ENCODE measurements around the gene OSBPL8.

The OSBPL8 gene

DNA sequence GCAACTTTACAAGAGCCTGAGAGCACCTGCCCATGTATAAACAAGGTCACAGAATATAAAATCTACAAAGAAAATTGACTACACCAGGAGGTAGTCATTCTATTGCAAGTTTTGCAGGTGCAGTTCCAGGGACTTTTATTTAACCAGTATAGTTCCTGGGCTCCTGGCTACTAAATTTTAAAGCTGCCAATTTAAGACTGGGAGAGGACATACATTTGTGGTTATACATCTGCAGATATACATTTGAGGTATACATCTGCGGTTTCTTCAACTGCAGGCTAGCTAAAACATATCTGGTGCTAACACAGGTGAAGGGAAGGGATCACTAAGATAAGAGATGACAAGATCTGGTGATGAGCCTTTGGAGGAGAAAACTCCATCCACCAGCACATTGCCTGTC lies 241.6 kb downstream of the OSBPL8 start:
- no peak for ATAC-seq
- TF ChIP-seq, protein P1, sequence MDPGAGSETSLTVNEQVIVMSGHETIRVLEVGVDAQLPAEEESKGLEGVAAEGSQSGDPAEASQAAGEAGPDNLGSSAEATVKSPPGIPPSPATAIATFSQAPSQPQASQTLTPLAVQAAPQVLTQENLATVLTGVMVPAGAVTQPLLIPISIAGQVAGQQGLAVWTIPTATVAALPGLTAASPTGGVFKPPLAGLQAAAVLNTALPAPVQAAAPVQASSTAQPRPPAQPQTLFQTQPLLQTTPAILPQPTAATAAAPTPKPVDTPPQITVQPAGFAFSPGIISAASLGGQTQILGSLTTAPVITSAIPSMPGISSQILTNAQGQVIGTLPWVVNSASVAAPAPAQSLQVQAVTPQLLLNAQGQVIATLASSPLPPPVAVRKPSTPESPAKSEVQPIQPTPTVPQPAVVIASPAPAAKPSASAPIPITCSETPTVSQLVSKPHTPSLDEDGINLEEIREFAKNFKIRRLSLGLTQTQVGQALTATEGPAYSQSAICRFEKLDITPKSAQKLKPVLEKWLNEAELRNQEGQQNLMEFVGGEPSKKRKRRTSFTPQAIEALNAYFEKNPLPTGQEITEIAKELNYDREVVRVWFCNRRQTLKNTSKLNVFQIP (CRISPR knock-in tag; IDR thresholded peaks at IDR 0.05; ENCODE audit: borderline replicate concordance, low read depth), result no peak
- TF ChIP-seq GLIS3 (CRISPR knock-in tag; IDR thresholded peaks at IDR 0.05) (no peak), TOX (CRISPR knock-in tag; IDR thresholded peaks at IDR 0.05; ENCODE audit: borderline replicate concordance) (no peak), BACH2 (CRISPR knock-in tag; IDR thresholded peaks at IDR 0.05; ENCODE audit: borderline replicate concordance) (no peak), ARNTL (CRISPR knock-in tag; IDR thresholded peaks at IDR 0.05; ENCODE audit: borderline replicate concordance, low read depth) (no peak)

DNA sequence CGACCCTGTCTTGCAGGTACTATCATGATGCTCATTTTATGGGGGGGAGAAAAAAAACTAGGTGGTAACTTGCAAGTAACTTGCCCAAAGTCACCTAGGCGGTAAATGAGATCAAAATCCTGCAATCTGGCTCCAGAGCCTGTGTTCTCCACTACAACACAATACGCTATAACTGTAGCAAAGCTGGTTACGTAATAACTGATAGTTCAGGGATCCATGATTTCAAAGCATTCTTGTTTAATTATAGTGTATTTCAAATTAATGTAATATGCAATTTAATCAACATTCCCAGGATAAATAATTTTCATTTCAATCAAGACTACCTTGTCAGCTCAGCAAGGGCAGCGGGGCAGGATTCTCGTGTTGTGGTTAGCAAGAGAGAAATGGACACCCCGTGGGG lies 243.1 kb downstream of the OSBPL8 start:
- TF ChIP-seq ISL1 (CRISPR knock-in tag; IDR thresholded peaks at IDR 0.05) (no peak), TOX (CRISPR knock-in tag; IDR thresholded peaks at IDR 0.05; ENCODE audit: borderline replicate concordance) (no peak), RARB (CRISPR knock-in tag; IDR thresholded peaks at IDR 0.05) (no peak), ZFP3 (CRISPR knock-in tag; IDR thresholded peaks at IDR 0.05) (no peak), ZNF70 (CRISPR knock-in tag; IDR thresholded peaks at IDR 0.05) (no peak), ZNF8 (CRISPR knock-in tag; IDR thresholded peaks at IDR 0.05) (no peak), BACH2 (CRISPR knock-in tag; IDR thresholded peaks at IDR 0.05; ENCODE audit: borderline replicate concordance) (no peak), ZFP30 (CRISPR knock-in tag; IDR thresholded peaks at IDR 0.05) (no peak), GLIS3 (CRISPR knock-in tag; IDR thresholded peaks at IDR 0.05) (no peak), OSR1 (CRISPR knock-in tag; IDR thresholded peaks at IDR 0.05) (no peak), ZC3H10 (CRISPR knock-in tag; IDR thresholded peaks at IDR 0.05) (no peak), ARNTL (CRISPR knock-in tag; IDR thresholded peaks at IDR 0.05; ENCODE audit: borderline replicate concordance, low read depth) (no peak), ZNF565 (CRISPR knock-in tag; conservative IDR thresholded peaks at IDR 0.05; ENCODE audit: low read depth) (no peak), CSDC2 (CRISPR knock-in tag; IDR thresholded peaks at IDR 0.05) (no peak), PPARA (CRISPR knock-in tag; IDR thresholded peaks at IDR 0.05; ENCODE audit: borderline replicate concordance) (no peak)
- TF ChIP-seq, protein P2, sequence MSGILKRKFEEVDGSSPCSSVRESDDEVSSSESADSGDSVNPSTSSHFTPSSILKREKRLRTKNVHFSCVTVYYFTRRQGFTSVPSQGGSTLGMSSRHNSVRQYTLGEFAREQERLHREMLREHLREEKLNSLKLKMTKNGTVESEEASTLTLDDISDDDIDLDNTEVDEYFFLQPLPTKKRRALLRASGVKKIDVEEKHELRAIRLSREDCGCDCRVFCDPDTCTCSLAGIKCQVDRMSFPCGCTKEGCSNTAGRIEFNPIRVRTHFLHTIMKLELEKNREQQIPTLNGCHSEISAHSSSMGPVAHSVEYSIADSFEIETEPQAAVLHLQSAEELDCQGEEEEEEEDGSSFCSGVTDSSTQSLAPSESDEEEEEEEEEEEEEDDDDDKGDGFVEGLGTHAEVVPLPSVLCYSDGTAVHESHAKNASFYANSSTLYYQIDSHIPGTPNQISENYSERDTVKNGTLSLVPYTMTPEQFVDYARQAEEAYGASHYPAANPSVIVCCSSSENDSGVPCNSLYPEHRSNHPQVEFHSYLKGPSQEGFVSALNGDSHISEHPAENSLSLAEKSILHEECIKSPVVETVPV (CRISPR knock-in tag; IDR thresholded peaks at IDR 0.05), result no peak
- TF ChIP-seq, protein P1 (CRISPR knock-in tag; IDR thresholded peaks at IDR 0.05; ENCODE audit: borderline replicate concordance, low read depth), result no peak
- TF ChIP-seq, protein P3, sequence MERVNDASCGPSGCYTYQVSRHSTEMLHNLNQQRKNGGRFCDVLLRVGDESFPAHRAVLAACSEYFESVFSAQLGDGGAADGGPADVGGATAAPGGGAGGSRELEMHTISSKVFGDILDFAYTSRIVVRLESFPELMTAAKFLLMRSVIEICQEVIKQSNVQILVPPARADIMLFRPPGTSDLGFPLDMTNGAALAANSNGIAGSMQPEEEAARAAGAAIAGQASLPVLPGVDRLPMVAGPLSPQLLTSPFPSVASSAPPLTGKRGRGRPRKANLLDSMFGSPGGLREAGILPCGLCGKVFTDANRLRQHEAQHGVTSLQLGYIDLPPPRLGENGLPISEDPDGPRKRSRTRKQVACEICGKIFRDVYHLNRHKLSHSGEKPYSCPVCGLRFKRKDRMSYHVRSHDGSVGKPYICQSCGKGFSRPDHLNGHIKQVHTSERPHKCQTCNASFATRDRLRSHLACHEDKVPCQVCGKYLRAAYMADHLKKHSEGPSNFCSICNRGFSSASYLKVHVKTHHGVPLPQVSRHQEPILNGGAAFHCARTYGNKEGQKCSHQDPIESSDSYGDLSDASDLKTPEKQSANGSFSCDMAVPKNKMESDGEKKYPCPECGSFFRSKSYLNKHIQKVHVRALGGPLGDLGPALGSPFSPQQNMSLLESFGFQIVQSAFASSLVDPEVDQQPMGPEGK (CRISPR knock-in tag; IDR thresholded peaks at IDR 0.05; ENCODE audit: borderline replicate concordance), result no peak
- TF ChIP-seq, protein P4, sequence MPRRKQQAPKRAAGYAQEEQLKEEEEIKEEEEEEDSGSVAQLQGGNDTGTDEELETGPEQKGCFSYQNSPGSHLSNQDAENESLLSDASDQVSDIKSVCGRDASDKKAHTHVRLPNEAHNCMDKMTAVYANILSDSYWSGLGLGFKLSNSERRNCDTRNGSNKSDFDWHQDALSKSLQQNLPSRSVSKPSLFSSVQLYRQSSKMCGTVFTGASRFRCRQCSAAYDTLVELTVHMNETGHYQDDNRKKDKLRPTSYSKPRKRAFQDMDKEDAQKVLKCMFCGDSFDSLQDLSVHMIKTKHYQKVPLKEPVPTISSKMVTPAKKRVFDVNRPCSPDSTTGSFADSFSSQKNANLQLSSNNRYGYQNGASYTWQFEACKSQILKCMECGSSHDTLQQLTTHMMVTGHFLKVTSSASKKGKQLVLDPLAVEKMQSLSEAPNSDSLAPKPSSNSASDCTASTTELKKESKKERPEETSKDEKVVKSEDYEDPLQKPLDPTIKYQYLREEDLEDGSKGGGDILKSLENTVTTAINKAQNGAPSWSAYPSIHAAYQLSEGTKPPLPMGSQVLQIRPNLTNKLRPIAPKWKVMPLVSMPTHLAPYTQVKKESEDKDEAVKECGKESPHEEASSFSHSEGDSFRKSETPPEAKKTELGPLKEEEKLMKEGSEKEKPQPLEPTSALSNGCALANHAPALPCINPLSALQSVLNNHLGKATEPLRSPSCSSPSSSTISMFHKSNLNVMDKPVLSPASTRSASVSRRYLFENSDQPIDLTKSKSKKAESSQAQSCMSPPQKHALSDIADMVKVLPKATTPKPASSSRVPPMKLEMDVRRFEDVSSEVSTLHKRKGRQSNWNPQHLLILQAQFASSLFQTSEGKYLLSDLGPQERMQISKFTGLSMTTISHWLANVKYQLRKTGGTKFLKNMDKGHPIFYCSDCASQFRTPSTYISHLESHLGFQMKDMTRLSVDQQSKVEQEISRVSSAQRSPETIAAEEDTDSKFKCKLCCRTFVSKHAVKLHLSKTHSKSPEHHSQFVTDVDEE (CRISPR knock-in tag; IDR thresholded peaks at IDR 0.05), result no peak
- no peak for ATAC-seq

DNA sequence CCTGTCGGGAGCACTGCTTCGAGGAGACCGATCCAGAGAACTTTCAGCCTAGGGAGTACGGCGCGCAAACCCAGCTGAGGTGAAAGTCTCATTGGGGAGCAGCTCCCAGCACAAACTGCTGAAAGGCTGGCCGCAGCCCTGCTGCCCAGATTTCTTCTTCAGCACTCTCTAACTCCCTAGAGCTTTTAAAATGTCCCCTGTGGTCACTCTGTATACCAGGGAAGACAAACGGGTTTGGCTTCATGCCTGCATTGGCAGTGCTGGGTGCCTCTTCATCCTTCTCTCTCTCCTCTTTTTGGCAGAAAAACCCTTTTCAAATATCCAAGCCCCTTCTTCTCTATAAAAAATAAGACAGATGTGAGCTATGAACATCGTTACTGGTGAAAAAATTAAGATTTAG lies 246.3 kb downstream of the OSBPL8 start:
- ATAC-seq, result no peak
- TF ChIP-seq PPARA (CRISPR knock-in tag; IDR thresholded peaks at IDR 0.05; ENCODE audit: borderline replicate concordance) (no peak), OSR1 (CRISPR knock-in tag; IDR thresholded peaks at IDR 0.05) (no peak), ZNF8 (CRISPR knock-in tag; IDR thresholded peaks at IDR 0.05) (no peak), TCF4 (CRISPR knock-in tag; IDR thresholded peaks at IDR 0.05; ENCODE audit: borderline replicate concordance) (no peak), GLIS3 (CRISPR knock-in tag; IDR thresholded peaks at IDR 0.05) (no peak), ZC3H10 (CRISPR knock-in tag; IDR thresholded peaks at IDR 0.05) (no peak), SNAI2 (CRISPR knock-in tag; IDR thresholded peaks at IDR 0.05) (no peak)
- TF ChIP-seq, protein P1 (CRISPR knock-in tag; IDR thresholded peaks at IDR 0.05; ENCODE audit: borderline replicate concordance, low read depth), result no peak
- TF ChIP-seq, protein P4 (CRISPR knock-in tag; IDR thresholded peaks at IDR 0.05), result no peak
